ENCODE measurements around the gene TLE5.

GRCh38 chr19:3068071-3068470, 5.8 kb upstream of the TLE5 start:
- TF ChIP-seq EZH2 (IDR thresholded peaks at IDR 0.05), result no peak
- no peak for TF ChIP-seq FOXP2 (optimal IDR thresholded peaks at IDR 0.05; ENCODE audit: control extremely low read depth, extremely low read length, insufficient read depth)
- no peak for TF ChIP-seq POLR2AphosphoS5 (IDR thresholded peaks at IDR 0.05; ENCODE audit: borderline replicate concordance, low read depth, low read length)

Measured in SK-N-MC (cell line).